H9 (cell line): ENCODE measurements around the gene UNK. TPM values are rescaled to one million over a fixed set of nuclear protein-coding genes. Genes with fewer than 3 reads are reported as not detected.

Source experiments
- DNase-seq: peaks from one replicate; pipeline ENCODE4 v3.0.0-alpha.2; 2017
- H2AFZ ChIP-seq: one replicate; pipeline ENCODE4 v1.6.1; 2013; ENCODE audit warnings: mild to moderate bottlenecking, low read length, control low read depth, moderate library complexity
- H2AK5ac ChIP-seq: 2 replicates; pipeline ENCODE4 v1.6.1; 2013; ENCODE audit warnings: low read length, control low read depth, mixed read lengths; ENCODE audit not compliant: insufficient read length
- H2BK120ac ChIP-seq: one replicate; pipeline ENCODE4 v1.6.1; 2013; ENCODE audit warnings: low read depth, mild to moderate bottlenecking, low read length, control low read depth, inconsistent platforms; ENCODE audit not compliant: poor library complexity, severe bottlenecking
- H2BK12ac ChIP-seq: 2 replicates; pipeline ENCODE4 v1.6.1; 2013; ENCODE audit warnings: low read length, control low read depth, mixed read lengths, low read depth; ENCODE audit not compliant: insufficient read length
- H2BK15ac ChIP-seq: 2 replicates; pipeline ENCODE4 v1.6.1; 2013; ENCODE audit warnings: low read depth, low read length, control low read depth
- H2BK20ac ChIP-seq: one replicate; pipeline ENCODE4 v1.6.1; 2013; ENCODE audit warnings: low read depth, mild to moderate bottlenecking, low read length, control low read depth, inconsistent platforms; ENCODE audit not compliant: poor library complexity, severe bottlenecking
- H2BK5ac ChIP-seq: 2 replicates; pipeline ENCODE4 v1.6.1; 2013; ENCODE audit warnings: low read length, control low read depth, mixed read lengths; ENCODE audit not compliant: insufficient read length
- H3K14ac ChIP-seq: 2 replicates; pipeline ENCODE4 v1.6.1; 2013; ENCODE audit warnings: low read length, control low read depth; ENCODE audit not compliant: insufficient read depth
- H3K18ac ChIP-seq: 2 replicates; pipeline ENCODE4 v1.6.1; 2013; ENCODE audit warnings: low read depth, mild to moderate bottlenecking, mixed read lengths, low read length, control low read depth; ENCODE audit not compliant: insufficient read length
- H3K23ac ChIP-seq: 2 replicates; pipeline ENCODE4 v1.6.1; 2013; ENCODE audit warnings: low read length, control low read depth, mixed read lengths, low read depth; ENCODE audit not compliant: insufficient read length
- H3K23me2 ChIP-seq: 2 replicates; pipeline ENCODE4 v1.6.1; 2013; ENCODE audit warnings: low read depth, mild to moderate bottlenecking, mixed read lengths, low read length, control low read depth; ENCODE audit not compliant: insufficient read length, poor library complexity, severe bottlenecking
- H3K27ac ChIP-seq: 2 replicates; pipeline ENCODE4 v1.5.1; 2013; ENCODE audit warnings: low read length, control low read depth, mixed read lengths, low read depth; ENCODE audit not compliant: insufficient read length
- H3K27me3 ChIP-seq: 2 replicates; pipeline ENCODE4 v1.6.1; 2013; ENCODE audit warnings: low read length, control low read depth, inconsistent platforms; ENCODE audit not compliant: insufficient read depth
- H3K4ac ChIP-seq: 2 replicates; pipeline ENCODE4 v1.6.1; 2013; ENCODE audit warnings: low read depth, mild to moderate bottlenecking, control low read depth, inconsistent platforms, low read length, moderate library complexity
- H3K4me1 ChIP-seq: 2 replicates; pipeline ENCODE4 v1.6.1; 2013; ENCODE audit warnings: low read length, control low read depth, inconsistent platforms; ENCODE audit not compliant: insufficient read depth
- H3K4me2 ChIP-seq: 2 replicates; pipeline ENCODE4 v1.6.1; 2013; ENCODE audit warnings: low read length, control low read depth, mixed read lengths; ENCODE audit not compliant: insufficient read length, insufficient read depth
- H3K56ac ChIP-seq: 2 replicates; pipeline ENCODE4 v1.6.1; 2013; ENCODE audit warnings: low read depth, mild to moderate bottlenecking, mixed read lengths, low read length, control low read depth; ENCODE audit not compliant: insufficient read length
- H3K79me1 ChIP-seq: 2 replicates; pipeline ENCODE4 v1.6.1; 2013; ENCODE audit warnings: low read depth, mild to moderate bottlenecking, moderate library complexity, low read length, control low read depth, inconsistent platforms; ENCODE audit not compliant: insufficient read depth, poor library complexity, severe bottlenecking
- H3K79me2 ChIP-seq: 2 replicates; pipeline ENCODE4 v1.6.1; 2013; ENCODE audit warnings: low read length, control low read depth, inconsistent platforms; ENCODE audit not compliant: insufficient read depth
- H3K9ac ChIP-seq: 2 replicates; pipeline ENCODE4 v1.6.1; 2013; ENCODE audit warnings: low read length, control low read depth, mixed read lengths; ENCODE audit not compliant: insufficient read length; ENCODE audit errors: extremely low read depth
- H3K9me3 ChIP-seq: one replicate; pipeline ENCODE4 v1.6.1; 2013; ENCODE audit warnings: low read depth, low read length, inconsistent platforms; ENCODE audit not compliant: control insufficient read depth
- H3T11ph ChIP-seq: one replicate; pipeline ENCODE4 v1.6.1; 2013; ENCODE audit warnings: mild to moderate bottlenecking, low read length, control low read depth, inconsistent platforms
- H4K20me1 ChIP-seq: one replicate; pipeline ENCODE4 v1.6.1; 2013; ENCODE audit not compliant: control insufficient read depth, insufficient read length, insufficient read depth
- H4K5ac ChIP-seq: 2 replicates; pipeline ENCODE4 v1.6.1; 2013; ENCODE audit warnings: low read depth, mild to moderate bottlenecking, mixed read lengths, low read length, control low read depth; ENCODE audit not compliant: insufficient read length
- H4K8ac ChIP-seq: replicated peaks from 2 replicates; pipeline ENCODE4 v1.6.1; 2013; ENCODE audit warnings: low read length, control low read depth, mixed read lengths, low read depth; ENCODE audit not compliant: insufficient read length
- H4K91ac ChIP-seq: 2 replicates; pipeline ENCODE4 v1.6.1; 2013; ENCODE audit warnings: low read depth, mild to moderate bottlenecking, moderate library complexity, mixed read lengths, low read length, control low read depth; ENCODE audit not compliant: insufficient read length
- H3K27ac Mint-ChIP-seq, 3 experiments: 2 replicates in 2 of 3; 3 replicates in 1 of 3; pipeline ENCODE4 v1.8.0; 2020 to 2021; ENCODE audit warnings: mixed read lengths in 3 of 3, mild to moderate bottlenecking in 1 of 3, moderate library complexity in 1 of 3
- H3K27me3 Mint-ChIP-seq: 2 replicates; pipeline ENCODE4 v1.8.0; 2021; ENCODE audit warnings: low read depth, mild to moderate bottlenecking, moderate library complexity, mixed read lengths
- H3K36me3 Mint-ChIP-seq, 3 experiments: 2 replicates in 2 of 3; 3 replicates in 1 of 3; pipeline ENCODE4 v1.8.0; 2020 to 2021; ENCODE audit warnings: low read depth in 3 of 3, mixed read lengths in 3 of 3; ENCODE audit not compliant: insufficient read depth in 1 of 3
- H3K4me1 Mint-ChIP-seq, 2 experiments: 2 replicates each; pipeline ENCODE4 v1.8.0; 2020; ENCODE audit warnings: mixed read lengths in 2 of 2
- H3K4me3 Mint-ChIP-seq, 2 experiments: 2 replicates in 1 of 2; 3 replicates in 1 of 2; pipeline ENCODE4 v1.8.0; 2020 to 2021; ENCODE audit warnings: mild to moderate bottlenecking in 2 of 2, mixed read lengths in 2 of 2, moderate library complexity in 1 of 2
- H3K9me3 Mint-ChIP-seq, 2 experiments: 2 replicates in 1 of 2; 3 replicates in 1 of 2; pipeline ENCODE4 v1.8.0; 2020; ENCODE audit warnings: mild to moderate bottlenecking in 2 of 2, mixed read lengths in 2 of 2, moderate library complexity in 1 of 2
- CTCF ChIP-seq: fragments of 200-600 bp; sonication (generic); conservative IDR thresholded peaks from 3 replicates; pipeline ENCODE4 v1.8.0; 2021; ENCODE audit warnings: antibody characterized with exemption, mild to moderate bottlenecking
- WGBS: extraction: QIAGEN DNeasy Blood & Tissue Kit; methylation state at CpG from one replicate; pipeline ENCODE4 v1.1.7; 2013; ENCODE audit warnings: missing lambda C conversion rate, low lambda C conversion rate, mixed read lengths; ENCODE audit not compliant: insufficient read length; ENCODE audit errors: extremely low coverage; 5-methylcytosine and 5-hydroxymethylcytosine counted together
- total RNA-seq: library from RNA; stranded (reverse); gene quantifications from 2 replicates; pipeline ENCODE4 v1.2.1, GENCODE V29; 2021

The UNK gene
- total RNA-seq, 1 experiment from 2014 or later = 36.4 TPM

- Histone ChIP-seq H3K27me3 (no peaks in the 10 kb centered on the region), H2BK120ac (no peak overlapping the region), H3K4me2 (no peak overlapping the region), H2AFZ (no peak overlapping the region), H3K9me3 (no peaks in the 10 kb centered on the region), H2BK12ac (no peak overlapping the region), H3K4me1 (no peaks in the 10 kb centered on the region), H3K4ac (no peak overlapping the region), H2BK15ac (no peak overlapping the region), H3K79me1 (no peaks in the 10 kb centered on the region), H2BK20ac (no peak overlapping the region), H3K27ac (no peak overlapping the region), H2BK5ac (no peak overlapping the region), H4K91ac (no peak overlapping the region), H2AK5ac (no peak overlapping the region), H3K56ac (no peak overlapping the region), H3K79me2 (no peaks in the 10 kb centered on the region), H4K8ac (no peak overlapping the region), H3T11ph (no peak overlapping the region), H3K23me2 (peaks cover 5% of the 10 kb centered on the region), H3K14ac (no peak overlapping the region), H4K20me1 (no peaks in the 10 kb centered on the region), H4K5ac (no peak overlapping the region), H3K23ac (no peak overlapping the region), H3K9ac (no peak overlapping the region), H3K18ac (no peak overlapping the region)
- H3K4me3 Mint-ChIP-seq = no peak overlapping the region
- WGBS = no CpG with 5 or more reads among the region's 3 CpGs
- DNase-seq = no peak
- peaks cover 2% of the 10 kb centered on the region; the same call in 1 of the 2 replicates for H3K27me3 Mint-ChIP-seq
- H3K9me3 Mint-ChIP-seq = no peaks in the 10 kb centered on the region
- H3K36me3 Mint-ChIP-seq = no peaks in the 10 kb centered on the region
- peaks cover 11 to 19% of the 10 kb centered on the region in 2 experiments for H3K4me1 Mint-ChIP-seq
- no peak for TF ChIP-seq CTCF
- H3K27ac Mint-ChIP-seq = no peak overlapping the region
These were observed 15.1 kb upstream of the UNK start for GRCh38 chr17:75769536-75769935.
